IPS-11a (cell line): ENCODE data around the gene PRC1.
A peak's percentile ranks its signal among the peaks of the same experiment; 100 is the strongest.

ENCODE experiments used
- H3K4me3 ChIP-seq: one replicate; pipeline ENCODE4 v1.5.1; 2013; ENCODE audit warnings: low read depth, low read length, control low read depth

The PRC1 gene

GRCh38 chr15:90957031-90957790, 37.1 kb downstream of the PRC1 start:
- H3K4me3 ChIP-seq: peak overlapping the region; percentile 61

- H3K4me3 ChIP-seq: peak overlapping the region; percentile 61
Measured at GRCh38 chr15:90956274-90957030, 37.9 kb downstream of the PRC1 start.

DNA sequence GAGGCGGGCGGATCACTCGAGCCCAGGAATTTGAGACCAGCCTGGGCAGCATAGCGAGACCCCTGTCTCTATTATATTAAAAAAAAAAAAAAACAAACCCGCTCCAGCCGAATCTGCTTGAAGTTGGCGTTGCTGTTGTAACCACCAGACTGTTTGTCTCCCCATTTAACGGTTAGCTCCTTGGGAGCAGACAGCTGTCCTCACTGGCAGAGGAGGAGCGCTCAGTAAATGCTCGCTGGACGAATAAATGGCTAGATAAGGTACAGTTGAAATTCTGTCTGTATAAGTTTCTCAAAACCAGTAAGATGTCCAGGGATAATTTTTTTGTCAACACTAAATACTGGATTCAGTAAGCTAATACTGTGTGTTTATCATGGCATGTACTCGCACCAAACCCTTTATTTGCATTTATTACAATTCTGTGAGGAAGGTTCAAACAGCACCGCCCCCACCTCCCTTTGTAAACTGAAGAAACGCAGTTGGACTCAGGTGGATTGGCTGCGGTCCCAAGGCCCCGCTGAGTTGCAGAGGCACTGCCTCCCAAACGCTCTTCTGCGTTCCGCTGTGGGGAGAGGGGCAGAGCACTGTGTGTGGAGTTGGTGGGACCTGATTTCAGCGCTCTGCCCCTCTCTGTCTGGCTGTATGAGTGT, 38.6 kb downstream of the PRC1 start:
- peak overlapping the region; percentile 56 for H3K4me3 ChIP-seq

GRCh38 chr15:90954712-90955623, 39.4 kb downstream of the PRC1 start, which contains the start of gene RCCD1:
Gene RCCD1 (plus strand): TSS chr15:90954884. CDS start chr15:90956735, 1,851 bp downstream.
- peak within 1 kb of the TSS; percentile 56 for H3K4me3 ChIP-seq

DNA sequence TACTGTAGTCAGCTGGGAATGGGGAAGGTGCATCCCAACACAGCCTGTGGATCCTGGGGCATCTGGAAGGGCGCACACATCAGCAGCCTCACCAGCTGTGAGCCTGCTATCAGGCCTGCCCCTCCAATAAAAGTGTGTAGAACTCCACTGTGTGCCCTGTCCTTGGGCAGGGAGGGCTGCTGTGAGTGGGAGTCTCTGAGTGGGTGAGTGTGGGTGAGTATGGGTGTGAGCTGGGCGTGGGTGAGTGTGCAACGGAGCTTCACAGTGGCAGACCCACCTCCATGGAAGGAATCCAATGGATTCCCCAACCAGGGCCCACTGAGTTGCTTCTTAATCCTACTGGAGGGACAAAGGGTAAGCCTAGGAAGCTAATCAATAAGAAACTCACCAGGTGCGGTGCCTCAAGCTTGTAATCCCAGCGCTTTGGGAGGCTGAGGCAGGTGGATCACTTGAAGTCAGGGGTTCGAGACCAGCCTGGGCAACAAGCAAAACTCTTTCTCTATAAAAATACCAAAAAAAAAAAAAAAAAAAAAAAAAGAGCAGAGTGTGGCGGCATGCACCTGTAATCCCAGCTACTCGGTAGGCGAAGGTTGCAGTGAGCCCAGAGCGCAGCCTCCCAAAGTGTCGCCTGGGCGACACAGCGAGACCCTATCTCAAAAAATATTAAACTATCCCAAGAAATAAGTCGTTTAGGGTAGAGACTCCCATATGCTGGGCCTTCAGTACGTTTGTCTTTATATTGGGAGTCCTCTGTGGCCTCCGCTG, 40.2 kb downstream of the PRC1 start:
- no peak overlapping the region for H3K4me3 ChIP-seq

DNA sequence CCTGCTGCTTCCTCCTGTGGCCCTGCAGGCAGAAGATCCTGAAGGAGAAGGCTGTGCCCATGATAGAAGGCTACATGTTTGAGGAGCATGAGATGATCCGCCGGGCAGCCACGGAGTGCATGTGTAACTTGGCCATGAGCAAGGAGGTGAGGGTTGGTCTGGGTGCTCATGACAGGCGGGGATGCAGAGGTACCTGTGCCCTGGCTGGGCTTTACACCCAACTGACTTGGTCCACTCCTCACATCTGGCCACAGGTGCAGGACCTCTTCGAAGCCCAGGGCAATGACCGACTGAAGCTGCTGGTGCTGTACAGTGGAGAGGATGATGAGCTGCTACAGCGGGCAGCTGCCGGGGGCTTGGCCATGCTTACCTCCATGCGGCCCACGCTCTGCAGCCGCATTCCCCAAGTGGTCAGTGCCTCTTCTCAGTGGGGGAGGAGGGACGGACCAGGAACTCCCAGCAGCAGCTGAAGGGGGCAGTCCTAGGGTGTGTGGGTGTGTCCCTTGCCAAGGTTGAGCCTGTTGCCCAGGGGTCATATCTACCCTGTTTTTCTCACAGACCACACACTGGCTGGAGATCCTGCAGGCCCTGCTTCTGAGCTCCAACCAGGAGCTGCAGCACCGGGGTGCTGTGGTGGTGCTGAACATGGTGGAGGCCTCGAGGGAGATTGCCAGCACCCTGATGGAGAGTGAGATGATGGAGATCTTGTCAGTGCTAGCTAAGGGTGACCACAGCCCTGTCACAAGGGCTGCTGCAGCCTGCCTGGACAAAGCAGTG, 41.2 kb downstream of the PRC1 start:
- H3K4me3 ChIP-seq: no peak overlapping the region

DNA sequence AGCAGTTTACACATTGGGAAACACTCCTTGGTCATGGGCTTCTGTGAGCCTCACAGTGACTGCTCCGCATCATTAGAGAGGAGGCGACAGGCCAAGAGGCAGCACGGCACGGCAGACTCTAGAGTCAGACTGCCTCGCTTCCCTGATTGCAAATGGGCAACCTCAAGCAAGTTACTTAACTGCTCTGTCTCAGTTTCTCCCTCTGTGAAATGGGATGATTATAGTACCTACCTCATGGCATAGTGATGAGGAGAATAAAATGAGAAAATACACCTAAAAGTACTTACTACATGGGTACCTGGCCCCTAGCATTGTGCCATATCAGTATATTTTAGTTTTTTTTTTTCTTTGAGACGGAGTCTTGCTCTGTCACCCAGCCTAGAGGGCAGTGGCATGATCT, 43.7 kb downstream of the PRC1 start:
- H3K4me3 ChIP-seq: no peak overlapping the region

- no peak overlapping the region for H3K4me3 ChIP-seq
Measured at GRCh38 chr15:90949979-90950675, 44.2 kb downstream of the PRC1 start.

DNA sequence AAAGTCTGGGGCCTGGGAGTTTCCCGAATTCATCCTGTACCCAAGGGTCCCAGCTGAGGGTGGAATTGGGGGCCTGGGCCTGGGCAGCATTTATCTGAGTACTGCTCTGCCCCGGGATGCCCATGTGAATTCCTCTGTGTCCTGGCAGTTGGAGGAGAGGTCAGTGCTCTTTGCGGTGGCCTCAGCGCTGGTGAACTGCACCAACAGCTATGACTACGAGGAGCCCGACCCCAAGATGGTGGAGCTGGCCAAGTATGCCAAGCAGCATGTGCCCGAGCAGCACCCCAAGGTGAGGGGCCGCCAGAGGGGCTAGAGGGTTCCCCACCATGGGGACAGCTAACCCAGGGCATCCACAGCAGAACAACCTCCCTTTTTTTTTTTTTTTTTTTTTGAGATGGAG, 45.8 kb downstream of the PRC1 start:
- H3K4me3 ChIP-seq: no peak overlapping the region

DNA sequence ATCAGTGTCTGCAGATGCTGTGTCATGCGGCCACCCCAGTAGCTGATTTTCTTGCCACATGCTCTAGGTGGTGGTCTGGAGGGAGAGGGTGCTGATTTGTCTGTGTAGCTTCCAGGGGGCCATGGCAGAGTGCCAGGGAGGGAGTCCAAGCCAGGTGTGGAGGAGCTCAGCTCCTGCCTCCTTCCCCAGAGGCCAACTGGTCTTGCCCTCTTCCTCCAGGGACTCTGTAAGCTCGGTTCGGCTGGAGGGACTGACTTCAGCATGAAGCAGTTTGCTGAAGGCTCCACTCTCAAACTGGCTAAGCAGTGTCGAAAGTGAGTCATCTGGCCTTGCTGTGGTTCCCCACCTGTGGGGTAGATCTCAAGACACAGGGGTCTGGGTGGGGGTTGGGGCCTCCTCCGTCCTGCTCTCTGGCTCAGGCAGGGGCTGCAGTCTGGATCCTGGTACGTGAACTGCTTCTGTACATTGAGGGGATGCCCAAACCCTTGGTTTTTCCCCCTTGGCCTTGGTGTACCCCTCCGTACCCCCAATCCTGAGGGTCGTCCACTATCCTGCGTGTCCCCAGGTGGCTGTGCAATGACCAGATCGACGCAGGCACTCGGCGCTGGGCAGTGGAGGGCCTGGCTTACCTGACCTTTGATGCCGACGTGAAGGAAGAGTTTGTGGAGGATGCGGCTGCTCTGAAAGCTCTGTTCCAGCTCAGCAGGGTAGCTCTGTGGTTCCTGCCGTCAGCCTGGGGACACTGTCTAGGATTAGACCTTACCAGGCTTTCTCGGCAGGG, 46.6 kb downstream of the PRC1 start:
- no peak overlapping the region for H3K4me3 ChIP-seq

DNA sequence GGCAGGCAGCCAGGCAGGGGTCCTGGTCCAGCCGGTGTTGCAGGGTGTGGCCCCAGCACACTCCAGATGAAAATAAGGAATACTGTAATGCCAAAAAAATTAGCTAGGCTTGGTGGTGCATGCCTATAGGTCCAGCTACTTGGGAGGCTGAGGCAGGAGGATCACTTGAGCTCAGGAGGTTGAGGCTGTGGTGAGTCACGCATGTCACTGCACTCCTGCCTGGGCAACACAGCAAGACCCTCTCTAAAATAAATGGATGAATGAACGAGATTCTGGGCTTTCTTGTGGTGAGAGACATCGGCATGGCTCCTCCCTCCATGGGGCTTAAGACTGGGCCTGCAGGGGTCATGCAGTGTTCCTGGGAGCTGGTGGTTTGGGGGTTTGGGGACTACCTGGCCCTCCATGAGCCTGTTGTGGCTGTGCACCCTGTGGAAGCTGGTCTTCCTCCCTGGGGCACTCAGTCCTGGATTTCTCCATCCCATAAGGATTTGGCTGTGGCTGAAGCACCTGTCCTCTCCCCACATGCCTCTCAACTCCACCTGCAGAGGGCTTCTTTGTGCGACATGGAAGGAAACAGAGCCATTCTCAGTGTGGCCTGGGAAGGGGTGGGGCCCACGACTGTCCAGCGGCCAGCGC, 47.3 kb downstream of the PRC1 start:
- H3K4me3 ChIP-seq: no peak overlapping the region

- H3K4me3 ChIP-seq: no peak overlapping the region
Measured at GRCh38 chr15:90946538-90946937, 47.8 kb downstream of the PRC1 start.

DNA sequence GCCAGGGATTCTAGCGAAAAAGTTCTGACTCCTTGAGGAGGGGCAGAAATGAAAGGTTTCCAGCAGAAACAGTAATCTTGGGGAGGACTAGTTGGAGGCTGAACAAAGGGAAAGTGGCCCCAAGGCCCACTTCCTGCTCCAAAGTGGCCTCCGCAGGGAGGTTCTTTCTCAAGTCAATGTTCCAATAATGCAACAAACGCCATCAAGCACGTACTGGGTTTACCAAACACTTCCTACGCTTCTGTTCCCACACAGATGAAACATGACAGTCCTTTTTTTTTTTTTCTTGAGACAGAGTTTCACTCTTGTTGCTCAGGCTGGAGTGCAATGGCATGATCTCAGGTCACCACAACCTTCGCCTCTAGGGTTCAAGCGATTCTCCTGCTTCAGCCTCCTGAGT, 49.2 kb downstream of the PRC1 start:
- H3K4me3 ChIP-seq: no peak overlapping the region

DNA sequence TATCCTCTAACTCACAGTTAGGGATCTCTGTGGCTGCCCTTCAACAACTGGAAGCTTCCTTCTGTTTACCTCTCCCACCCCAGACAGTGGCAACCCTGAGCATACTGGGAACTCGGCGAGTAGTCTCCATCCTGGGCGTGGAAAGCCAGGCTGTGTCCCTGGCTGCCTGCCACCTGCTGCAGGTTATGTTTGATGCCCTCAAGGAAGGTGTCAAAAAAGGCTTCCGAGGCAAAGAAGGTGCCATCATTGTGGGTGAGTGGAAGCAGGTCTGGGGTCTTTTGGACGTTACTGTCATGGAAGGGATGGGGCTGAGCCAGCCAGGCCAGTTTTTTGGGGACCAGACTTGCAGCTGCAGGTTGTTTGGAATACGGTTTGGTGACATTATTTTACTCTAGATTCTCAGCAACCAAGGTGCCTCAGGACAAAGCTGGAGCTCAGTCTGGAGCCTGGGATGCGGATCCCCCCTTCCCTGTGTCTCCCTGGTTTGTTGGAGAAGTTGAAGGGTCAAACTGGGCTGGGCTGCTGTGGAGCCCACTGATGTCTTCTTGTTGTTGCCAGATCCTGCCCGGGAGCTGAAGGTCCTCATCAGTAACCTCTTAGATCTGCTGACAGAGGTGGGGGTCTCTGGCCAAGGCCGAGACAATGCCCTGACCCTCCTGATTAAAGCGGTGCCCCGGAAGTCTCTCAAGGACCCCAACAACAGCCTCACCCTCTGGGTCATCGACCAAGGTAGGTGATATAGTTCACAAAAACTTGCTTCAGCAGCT, 51.8 kb downstream of the PRC1 start:
- no peak overlapping the region for H3K4me3 ChIP-seq

GRCh38 chr15:90941038-90941437, 53.3 kb downstream of the PRC1 start:
- no peak overlapping the region for H3K4me3 ChIP-seq

DNA sequence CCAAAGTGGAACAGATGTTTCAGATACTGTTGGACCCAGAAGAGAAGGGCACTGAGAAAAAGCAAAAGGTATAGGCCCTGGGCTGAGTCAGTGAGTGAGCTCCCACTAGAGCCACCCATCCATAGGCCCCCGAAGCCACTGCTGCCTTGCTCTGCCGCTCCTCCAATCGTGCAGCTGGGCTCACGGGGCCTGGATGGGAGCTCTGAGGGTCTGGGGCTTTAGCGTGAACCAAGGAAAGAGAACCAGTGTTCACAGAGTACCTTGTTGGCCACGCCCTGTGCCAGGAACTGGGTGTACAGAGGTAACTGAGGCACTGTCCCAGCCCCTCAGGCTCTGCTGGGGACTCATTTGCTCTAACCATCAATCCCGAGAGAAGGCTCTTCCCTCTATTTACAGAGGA, 54.6 kb downstream of the PRC1 start:
- H3K4me3 ChIP-seq: no peak overlapping the region

GRCh38 chr15:90938261-90938660, 56.1 kb downstream of the PRC1 start:
- H3K4me3 ChIP-seq: no peak overlapping the region
